HG02642 (cell line): ENCODE data around the gene PPIH.
"Not testable (repeated sequence)": the region's sequence is repeated elsewhere in the genome, so short reads cannot be mapped to it uniquely, and the experiment has no call there.

Source experiments
- ATAC-seq: cut with Tn5 transposase; IDR thresholded peaks from one replicate; pipeline ENCODE4 v1.9.1; 2021; ENCODE audit warnings: mild to moderate bottlenecking; ENCODE audit not compliant: unreplicated experiment, poor library complexity

The PPIH gene

GRCh38 chr1:42725820-42726219 is 67.6 kb downstream of the PPIH start:
- ATAC-seq = not testable (repeated sequence)
